HL-60 (cell line): ENCODE results near the gene LRSAM1.

Experiments used
- POLR2AphosphoS5 ChIP-seq: IDR thresholded peaks from 2 replicates; pipeline ENCODE4 v1.6.1; 2012; ENCODE audit warnings: low read depth
- TF ChIP-seq, protein P1 (sequence below): IDR thresholded peaks from one replicate; pipeline ENCODE4 v1.5.1; 2011; ENCODE audit warnings: low read length, control low read depth, inconsistent platforms; ENCODE audit not compliant: insufficient read depth

DNA sequence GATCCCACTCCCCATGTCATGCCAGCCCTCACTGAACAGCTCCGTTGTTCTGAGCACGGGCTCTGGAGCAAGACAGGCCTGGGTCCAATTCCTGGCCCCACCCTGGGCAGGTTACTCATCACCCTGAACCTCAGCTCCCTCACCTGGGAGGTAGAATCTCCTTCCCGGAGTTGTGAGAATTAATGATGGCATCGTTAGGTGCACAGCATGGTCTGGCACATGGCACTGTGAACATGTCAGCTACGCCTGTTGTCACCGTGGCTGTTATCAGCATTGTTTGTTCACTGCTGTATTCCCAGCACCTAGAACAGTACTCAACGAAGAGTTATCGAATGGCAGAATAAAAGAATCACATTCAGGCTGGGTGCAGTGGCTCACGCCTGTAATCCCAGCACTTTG is 43.0 kb downstream of the LRSAM1 start:
- TF ChIP-seq, protein P1, sequence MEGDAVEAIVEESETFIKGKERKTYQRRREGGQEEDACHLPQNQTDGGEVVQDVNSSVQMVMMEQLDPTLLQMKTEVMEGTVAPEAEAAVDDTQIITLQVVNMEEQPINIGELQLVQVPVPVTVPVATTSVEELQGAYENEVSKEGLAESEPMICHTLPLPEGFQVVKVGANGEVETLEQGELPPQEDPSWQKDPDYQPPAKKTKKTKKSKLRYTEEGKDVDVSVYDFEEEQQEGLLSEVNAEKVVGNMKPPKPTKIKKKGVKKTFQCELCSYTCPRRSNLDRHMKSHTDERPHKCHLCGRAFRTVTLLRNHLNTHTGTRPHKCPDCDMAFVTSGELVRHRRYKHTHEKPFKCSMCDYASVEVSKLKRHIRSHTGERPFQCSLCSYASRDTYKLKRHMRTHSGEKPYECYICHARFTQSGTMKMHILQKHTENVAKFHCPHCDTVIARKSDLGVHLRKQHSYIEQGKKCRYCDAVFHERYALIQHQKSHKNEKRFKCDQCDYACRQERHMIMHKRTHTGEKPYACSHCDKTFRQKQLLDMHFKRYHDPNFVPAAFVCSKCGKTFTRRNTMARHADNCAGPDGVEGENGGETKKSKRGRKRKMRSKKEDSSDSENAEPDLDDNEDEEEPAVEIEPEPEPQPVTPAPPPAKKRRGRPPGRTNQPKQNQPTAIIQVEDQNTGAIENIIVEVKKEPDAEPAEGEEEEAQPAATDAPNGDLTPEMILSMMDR, result no peak
- TF ChIP-seq POLR2AphosphoS5, result no peak
